ENCODE results near the gene LIN28B.
"Not testable (repeated sequence)": the region's sequence is repeated elsewhere in the genome, so short reads cannot be mapped to it uniquely, and the experiment has no call there.

LIN28B gene

DNA sequence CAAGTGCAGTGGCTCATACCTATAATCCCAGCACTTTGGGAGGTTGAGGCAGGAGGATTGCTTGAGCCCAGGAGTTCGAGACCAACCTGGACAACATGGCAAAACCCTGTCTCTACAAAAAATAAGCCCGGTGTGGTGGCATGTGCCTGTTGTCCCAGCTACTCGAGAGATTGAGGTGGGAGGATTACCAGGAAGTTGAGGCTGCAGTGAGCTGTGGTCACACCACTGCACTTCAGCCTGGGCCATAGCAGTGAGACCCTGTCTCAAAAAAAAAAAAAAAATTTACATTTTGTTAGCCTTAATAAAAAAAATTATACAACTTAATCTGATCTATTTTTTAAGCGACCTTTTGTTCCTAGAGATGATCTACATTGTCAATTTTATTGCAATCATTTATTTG, 56.6 kb downstream of the LIN28B start:
- not testable (repeated sequence) for DNase-seq (ENCODE audit: low spot score)

DNA sequence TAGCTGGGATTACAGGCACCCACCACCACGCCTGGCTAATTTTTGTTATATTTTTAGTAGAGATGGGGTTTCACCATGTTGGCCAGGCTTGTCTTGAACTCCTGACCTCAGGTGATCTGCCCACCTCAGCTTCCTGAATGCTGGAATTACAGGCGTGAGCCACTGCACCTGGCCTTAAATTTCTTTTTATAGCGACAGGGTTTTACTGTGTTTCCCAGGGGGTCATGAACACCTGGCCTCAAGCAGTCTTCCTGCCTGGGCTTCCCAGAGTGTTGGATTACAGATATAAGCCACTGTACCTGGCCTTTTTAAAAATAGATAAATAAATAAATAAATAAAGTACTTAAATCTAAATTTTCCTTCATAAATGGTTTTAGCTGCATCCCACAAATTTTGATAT, 57.5 kb downstream of the LIN28B start:
- DNase-seq (ENCODE audit: low spot score): no peak

DNA sequence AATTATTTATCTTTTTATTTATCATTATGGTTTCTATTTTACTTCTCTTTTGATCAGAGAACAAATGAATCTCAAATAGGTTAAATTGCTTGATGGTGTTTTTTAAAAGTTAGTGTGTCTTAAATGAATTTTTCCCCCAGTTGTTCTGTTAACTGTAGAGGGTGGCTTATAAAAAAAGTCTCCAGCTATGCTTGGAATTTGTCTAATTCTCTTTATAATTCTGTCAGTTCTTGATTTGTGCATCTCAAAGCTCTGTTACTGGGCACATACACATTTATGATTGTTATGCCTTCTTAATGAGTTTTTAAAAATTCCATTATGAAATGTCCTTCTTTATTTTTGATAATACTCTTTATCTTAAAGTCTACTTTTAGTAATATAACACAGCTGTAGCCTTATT, 58.0 kb downstream of the LIN28B start:
- no peak for DNase-seq (ENCODE audit: low spot score)

DNA sequence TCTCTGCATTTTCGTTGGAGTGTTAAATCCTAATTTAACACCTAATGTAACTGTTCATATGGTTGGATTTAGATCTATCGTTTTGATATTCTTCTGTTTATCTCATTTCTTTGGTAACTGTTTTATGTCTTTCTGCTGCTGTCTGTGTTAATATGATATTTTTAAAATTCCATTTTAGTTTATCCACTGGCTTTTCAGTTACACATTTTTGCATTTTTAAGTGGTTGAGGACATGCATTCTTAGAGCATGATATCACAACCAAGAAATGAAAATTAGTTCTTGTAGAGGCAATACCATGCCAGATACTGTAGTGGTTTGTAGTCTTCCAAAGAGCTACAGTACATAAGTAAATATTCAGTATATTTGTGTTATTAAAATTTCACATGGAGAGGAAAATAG, 58.6 kb downstream of the LIN28B start:
- no peak for DNase-seq (ENCODE audit: low spot score)

DNA sequence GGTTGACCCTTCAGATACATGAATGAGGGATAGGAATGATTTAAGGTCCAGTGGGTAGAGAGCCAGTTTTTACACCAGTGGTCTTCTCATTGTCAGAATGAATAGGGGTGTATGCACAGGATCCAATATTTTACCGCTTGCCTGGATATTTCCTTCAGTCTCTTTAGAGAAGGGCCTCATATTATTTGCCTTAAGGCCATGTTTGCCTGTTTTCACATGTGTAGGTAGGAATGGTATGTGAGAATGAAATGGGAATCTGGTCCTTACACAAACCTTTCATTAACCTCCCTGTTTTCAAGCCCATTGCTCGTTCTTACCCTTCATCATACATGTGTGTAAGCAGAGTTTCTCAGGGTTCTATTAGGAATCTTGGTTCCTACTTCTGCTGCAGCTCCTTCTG, 62.4 kb downstream of the LIN28B start:
- no peak for DNase-seq (ENCODE audit: low spot score)

DNA sequence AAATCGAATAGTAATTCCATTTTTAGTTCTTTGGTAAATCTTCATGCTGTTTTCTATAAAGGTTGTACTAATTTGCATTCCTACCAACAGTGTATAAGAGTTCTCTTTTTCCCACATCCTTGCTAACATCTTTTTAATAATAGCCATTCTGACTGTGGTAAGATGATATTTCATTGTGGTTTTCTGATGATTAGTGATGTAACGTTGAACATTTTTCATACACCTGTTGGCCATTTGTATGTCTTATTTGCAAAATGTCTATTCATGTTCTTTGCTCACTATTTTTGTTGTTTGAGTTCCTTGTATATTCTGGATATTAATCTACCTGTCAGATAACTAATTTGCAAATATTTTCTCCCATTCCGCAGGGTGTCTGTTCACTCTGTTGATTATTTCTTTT, 64.5 kb downstream of the LIN28B start:
- DNase-seq (ENCODE audit: low spot score): no peak

DNA sequence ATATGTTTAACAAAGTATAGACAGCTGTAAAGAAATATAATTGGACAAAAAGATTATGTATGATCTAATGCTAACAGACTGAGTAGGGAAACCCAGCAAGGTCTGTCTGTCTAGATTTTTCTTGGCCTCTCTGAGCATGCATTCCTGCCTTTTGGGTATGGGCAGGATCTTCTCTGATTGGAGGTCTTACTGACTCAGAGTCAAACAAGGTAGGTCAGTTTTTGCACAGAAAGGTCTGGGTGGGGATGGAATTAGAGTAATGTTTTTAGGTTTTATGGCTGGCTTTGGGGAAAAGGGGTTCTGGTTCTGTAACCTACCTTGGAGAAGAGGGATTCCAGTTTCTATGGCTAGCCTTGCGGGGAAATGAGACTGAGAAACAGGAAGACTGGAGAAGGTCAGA, 65.5 kb downstream of the LIN28B start:
- DNase-seq (ENCODE audit: low spot score): no peak

DNA sequence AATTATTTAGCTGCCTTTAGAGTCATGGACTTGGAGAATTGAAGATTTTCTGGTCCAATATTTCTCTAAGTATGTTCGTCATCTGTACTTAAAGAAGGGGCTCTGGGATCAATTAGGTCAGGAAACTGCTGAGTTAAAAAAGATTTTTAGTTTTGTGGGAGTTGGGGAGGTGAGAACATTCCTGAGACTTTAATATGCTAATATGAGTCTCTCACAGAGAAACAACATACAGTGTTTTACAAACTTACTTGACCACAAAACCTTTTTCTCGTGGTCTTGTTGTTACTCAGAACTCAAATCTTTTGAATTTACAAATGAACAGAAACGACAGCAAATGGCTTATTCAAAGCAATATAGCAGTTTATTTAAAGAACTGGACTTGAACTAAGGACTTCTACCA, 67.9 kb downstream of the LIN28B start:
- DNase-seq (ENCODE audit: low spot score): no peak

DNA sequence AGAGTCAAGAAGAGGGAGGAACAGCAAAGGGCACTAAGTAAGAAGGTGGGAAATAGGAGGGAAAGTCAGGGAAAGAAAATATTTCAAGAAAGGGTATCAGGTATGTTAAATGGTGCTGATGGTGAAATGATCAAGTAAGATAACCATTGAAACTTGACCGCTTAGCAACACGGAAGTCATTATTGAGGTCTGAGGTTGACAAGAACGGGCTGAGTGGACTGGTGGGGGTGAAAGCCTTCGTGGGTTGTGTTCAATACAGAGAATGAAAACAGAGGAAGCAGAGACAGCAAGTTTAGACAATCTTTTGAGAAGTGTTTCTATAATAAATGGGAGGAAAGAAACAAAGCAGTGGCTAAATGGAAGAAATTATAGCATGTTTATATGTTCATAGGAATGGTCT, 72.0 kb downstream of the LIN28B start:
- DNase-seq (ENCODE audit: low spot score): no peak

DNA sequence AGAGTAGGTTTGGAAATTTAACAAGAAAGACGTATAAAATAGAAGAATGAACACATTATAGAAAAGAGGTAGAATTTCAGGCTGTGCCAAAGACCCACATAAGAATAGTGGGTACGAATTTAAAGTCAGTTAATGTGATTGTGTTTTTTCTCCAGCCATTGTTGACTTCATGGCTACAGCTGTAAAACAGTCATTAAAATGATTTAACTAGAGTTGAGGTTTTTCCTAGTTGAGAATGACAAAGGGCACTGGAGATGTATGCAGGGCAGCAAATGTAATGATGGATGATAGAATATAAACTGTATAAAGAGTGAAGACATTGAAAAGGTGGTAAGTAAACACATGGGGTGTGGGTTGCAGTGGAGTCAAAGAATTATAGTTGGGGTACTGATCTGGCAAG, 72.7 kb downstream of the LIN28B start:
- DNase-seq (ENCODE audit: low spot score): no peak

DNA sequence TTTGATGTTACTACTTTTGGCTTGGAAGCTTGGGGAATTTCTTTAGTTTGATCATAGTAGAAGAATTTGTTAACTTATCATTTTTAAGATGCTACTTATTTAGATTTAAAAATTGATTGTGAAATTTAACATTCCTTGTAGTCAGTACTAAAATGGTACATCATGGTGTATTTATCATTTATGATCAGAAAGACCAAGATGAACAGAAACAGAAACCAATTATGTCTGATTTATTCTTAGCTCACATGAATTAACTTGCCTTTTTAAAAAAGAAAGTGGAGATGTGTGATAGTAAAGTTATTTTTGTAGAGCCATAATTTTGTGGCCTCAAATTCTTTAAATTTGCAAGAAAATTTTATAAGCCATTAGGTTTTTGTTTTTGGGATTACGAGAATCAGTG, 77.6 kb downstream of the LIN28B start:
- no peak for DNase-seq (ENCODE audit: low spot score)

DNA sequence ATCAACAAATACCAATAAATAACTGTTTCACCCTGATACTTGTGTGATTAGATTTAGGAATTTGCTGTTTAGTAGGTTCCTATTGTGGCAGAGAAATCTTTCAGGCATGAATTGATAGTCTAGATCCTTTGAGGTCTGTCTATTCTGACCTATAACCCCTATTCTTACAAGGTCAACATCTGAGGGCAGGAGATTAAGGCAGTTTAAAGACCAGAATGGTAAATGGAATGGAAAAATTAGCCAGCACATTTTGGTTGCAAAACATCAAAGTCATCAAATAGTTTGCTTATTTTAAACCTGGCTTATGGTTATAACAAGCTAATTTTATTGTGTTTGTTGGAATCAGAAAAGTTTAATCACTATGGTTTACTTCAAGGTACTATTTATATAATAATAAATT, 78.4 kb downstream of the LIN28B start:
- no peak for DNase-seq (ENCODE audit: low spot score)

DNA sequence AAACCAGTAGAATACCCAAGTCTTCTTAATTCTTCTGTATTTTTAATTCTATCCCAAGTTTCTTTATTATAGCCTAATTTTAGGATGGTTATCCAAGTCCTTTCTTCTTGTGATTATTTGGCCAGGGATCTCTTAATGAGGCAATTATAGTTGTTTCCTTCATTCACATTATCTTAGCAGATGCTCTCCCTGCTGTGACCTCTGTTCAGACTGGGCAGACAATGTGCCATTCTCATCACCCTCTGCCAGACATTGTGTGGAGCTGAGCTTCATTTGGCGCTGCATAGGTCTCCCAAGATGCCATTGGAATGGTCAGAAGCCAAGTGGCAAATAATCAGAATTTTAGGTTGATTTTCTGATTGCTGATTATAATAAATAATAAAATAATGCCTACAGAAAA, 79.4 kb downstream of the LIN28B start:
- no peak for DNase-seq (ENCODE audit: low spot score)

DNA sequence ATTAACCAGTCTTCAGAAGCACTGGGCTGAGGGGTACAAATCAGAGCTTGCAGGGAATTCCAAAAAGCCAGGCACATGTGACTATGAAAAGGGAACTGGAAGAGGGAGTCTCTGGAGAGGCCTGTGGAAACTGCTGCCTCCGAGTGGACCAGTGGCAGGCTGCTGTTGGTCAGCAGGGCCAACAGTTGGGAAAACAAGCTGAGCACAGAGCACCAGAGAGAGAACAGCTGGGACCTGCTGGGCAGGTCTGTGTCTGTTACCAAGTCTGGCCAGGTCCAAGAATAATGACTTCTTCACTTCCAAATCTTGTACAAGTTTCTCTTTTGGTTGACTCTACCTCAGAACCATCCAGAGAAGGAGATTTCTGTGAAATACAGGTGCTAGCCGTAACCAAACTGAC, 81.4 kb downstream of the LIN28B start:
- DNase-seq (ENCODE audit: low spot score): no peak

DNA sequence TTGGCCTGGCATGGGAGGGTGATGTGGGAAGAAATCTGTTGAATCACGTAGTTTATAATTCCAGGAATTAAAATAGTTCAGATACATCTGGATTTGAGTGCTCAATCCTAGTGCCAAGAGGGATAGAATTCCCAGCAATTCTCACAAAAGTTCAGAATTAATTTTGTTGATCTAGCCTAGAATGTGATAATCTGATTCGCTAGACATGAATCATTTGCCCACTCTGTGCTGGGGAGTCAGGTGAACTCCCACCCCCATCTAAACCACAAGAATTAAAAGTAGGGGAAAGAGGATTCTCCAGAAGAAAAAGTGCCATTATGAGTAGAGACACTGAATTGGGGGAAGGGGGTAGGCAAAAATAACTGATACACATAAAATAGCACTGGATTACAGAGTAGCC, 85.0 kb downstream of the LIN28B start:
- no peak for DNase-seq (ENCODE audit: low spot score)

DNA sequence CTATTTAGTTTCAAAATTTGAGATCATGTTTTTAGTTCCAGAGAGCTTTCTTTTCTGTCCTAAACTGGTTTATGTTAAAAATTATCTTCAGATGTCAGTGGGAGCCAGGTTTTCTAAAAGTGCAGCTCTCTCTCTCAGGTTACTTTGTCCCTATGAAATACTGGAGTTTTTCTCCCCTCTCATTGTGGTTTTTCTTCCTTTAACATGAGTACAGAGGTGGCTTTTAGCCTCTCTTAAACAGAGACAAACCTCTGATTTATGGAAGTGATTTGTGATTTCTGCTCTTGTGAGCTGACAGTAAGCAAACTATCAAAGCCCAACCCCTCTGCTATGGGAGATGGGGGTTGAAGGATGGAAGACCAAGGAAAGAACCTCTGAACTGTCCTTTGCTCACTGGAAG, 85.7 kb downstream of the LIN28B start:
- DNase-seq (ENCODE audit: low spot score): no peak

DNA sequence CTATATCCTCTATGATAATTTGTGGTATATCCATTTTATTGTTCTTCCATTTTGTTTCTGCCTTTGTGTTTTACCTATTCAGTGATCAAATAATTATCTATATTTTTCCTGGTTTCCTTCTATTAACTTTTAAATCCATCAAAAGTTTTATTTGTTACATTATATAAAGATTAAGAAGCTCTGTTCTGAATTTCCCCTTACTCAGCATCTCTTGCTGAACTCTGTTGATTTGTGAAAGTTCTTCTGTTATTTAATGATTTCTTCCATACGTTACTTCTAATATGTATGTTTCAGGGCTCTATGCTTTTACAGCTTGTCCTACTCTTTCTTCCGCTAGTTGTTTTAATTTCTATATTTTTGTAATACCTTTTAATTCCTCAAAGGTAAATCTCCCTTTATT, 87.1 kb downstream of the LIN28B start:
- no peak for DNase-seq (ENCODE audit: low spot score)

DNA sequence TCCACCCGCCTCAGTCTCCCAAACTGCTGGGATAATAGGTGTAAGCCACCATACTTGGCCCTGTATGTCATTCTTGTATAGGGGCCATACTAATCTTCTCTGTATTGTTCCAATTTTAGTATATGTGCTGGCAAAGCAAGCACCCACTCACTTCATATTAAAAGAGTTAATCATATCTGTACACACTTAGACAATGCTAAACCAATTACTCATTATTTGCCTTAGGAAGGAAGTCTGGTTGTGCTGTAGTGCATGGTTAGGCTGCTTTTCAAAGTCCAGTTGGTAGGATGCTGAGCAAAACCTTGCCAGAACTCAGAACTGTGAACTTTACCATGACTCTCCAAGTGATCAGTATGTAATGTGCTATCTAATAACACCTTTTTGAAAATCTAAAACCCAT, 88.6 kb downstream of the LIN28B start:
- no peak for DNase-seq (ENCODE audit: low spot score)

DNA sequence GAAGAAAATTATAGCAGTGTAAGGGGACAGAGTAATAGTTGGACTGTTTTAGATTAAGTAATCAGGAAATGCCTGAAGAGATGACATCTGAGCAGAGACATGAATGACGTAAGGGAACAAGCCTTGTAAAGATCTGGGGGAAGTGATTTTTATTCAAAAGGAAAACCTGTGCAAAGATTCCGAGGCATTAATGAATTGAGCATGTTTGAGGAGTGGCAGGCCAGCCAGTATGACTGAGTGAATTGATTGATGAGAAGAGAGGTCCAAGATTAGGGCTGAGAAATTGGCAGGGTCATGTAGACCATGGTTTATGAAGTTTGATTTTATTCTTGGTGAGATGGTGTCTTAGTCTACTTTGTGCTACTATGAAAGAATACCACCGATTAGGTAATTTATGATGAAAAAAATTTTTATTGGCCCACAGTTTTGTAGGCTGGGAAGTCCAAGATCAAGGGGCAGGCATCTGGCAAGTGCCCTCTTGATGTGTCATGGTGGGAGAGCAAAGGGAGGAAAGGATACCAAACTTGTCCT, 95.1 kb downstream of the LIN28B start:
- no peak for DNase-seq (ENCODE audit: low spot score)

DNA sequence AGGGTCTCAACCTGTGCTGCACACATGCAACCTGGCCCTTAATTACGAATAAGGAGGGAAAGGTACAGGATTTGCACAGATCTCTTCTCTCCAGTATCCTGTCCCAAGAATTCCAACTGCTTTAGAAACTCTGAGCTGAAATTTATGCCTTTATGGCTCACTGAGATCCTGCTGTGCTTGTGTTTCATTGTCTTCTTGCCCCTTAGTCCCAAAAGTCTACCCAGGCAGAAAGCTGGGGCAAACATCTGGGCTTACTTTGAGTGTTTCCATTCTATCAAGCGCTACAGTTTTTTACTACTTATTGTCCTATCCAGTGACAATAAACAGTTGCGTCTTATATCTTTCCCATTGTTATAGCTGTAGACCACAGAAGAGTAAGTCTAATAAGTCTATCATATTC, 99.7 kb downstream of the LIN28B start:
- DNase-seq (ENCODE audit: low spot score): no peak

DNA sequence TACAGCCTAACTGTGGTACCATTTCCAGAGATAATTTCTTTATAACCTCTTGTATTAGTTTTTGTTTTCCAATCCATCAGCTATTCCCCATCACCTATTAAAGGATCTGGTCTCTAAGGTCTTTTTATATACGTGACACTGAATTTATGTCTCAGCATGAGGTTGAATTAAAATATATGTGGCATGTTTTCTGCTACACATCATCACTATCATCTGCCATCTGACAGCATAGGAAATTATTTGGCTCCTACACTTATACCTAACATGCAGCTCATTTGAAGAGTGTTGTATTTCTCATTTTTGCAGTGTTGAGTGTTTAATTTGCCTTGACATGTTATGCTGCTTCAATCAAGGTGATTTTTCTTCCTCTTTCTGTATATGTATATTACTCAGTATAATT, 100.3 kb downstream of the LIN28B start:
- DNase-seq (ENCODE audit: low spot score): no peak

DNA sequence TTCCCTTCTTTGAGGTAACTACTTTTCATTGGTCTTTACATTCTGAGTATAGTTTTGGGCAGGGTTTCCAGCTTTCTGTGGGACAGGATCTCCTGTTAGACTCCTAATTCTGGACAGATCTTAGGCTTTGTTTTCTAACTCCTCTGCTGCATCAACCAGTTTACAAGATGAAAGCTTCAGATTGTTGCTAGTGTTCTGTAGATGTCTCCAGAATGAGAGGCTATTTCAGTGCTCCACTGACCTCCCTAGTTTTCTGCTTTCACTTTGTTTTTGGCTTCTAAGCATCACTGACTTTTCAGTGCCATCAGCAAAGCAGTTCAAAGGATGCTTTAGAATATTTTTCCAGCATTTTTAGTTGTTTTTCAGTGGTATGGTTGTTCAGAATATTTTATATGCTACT, 101.4 kb downstream of the LIN28B start:
- no peak for DNase-seq (ENCODE audit: low spot score)

DNA sequence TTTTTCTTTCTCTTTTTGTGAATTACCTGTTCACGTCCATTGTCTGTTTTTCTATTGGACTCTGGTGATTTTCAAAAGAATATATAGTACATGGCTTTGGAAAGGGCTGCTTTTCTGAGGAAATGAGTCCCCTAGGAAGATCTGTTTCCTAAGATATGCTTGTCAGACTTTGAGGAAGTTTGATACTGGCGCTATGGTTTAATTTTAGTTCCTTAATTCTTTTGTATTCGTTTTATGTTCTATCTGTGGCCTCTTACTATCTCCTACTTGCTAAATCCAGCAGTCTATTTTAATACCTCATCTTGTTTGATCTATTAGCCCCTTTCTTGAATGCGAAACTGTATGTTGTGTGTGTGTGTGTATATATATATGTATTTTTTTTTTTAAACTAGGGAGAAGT, 101.9 kb downstream of the LIN28B start:
- no peak for DNase-seq (ENCODE audit: low spot score)

DNA sequence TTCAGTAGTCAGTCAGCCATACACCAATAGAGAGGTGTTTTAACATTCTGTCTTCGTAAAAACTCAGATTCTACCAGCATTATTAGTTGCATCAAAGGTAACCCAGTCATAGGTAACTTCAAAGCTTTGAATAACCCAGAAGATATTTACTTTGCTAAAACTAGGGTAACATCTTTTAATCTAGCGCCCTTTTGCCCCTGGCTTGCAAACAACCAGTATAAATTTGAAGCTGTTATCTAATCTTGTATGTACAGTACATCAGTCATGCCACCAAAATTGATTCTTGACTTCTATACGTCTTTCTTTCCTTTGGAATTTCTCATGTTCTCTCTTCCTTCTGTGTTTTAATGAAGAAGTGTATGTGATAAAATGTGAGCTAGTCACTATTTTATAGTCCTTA, 109.3 kb downstream of the LIN28B start:
- no peak for DNase-seq (ENCODE audit: low spot score)

DNA sequence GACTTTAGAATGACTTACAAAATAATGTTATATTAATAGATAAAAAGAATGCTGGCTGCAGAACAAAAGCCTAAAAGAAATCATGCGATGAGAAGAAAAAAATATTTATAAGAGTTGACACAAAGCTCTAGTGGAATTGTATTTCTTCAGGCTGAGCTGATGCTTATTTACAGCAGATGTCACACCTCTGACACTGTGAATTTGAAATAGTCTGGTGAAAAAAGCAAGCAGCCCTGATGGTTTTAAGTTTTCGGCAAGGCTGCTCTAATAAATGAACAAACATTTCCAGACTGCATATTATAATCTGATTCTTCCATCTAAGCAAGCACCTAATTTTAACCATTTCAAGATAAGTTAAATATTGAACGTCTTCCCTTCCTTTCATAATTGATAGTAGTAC, 109.9 kb downstream of the LIN28B start:
- DNase-seq (ENCODE audit: low spot score): no peak

Measured in NAMALWA (cell line).